Activated gamma-delta T cell treated with Interleukin-2 at 50 U/mL for 16 hours (primary cell): Measurements from ENCODE around the gene ERN1.
A peak's percentile ranks its signal among the peaks of the same experiment; 100 is the strongest.

Experiments used
- DNase-seq: peaks from one replicate; pipeline ENCODE4 v3.0.0-alpha.2; 2020

The ERN1 gene

DNA sequence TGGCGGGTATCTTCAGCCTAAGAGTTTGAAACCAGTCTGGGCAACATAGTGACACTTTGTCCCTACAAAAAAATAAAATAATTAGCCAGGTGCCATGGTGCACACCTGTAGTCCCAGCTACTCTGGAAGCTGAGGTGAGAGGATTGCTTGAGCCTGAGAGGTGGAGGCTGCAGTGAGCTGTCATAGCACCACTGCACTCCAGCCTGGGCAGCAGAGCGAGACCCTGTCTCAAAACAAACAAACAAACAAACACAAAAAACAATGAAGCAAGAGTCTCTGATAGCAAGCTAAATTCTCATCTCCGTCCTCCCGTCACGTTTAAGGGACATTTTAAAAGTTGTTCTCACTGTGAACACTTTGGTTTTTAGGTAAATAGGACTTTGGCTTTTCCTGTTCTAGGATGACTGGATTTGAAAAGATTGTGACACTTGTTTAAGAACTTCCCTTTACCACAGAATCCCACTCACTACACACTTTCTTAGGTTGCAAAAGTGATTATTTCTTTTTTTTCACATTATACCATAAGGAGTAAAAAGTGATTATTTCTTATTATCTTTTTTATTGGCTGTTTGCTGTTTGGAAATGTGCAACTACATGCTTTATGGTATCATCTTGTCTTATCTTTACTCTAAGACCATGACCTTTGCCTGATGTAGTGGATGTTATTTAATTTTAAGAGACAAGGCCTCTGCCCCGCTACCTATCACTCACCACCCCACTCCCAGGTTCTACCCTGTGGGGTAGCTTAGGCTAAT lies 4.4 kb upstream of the ERN1 start:
- no peak for DNase-seq

DNA sequence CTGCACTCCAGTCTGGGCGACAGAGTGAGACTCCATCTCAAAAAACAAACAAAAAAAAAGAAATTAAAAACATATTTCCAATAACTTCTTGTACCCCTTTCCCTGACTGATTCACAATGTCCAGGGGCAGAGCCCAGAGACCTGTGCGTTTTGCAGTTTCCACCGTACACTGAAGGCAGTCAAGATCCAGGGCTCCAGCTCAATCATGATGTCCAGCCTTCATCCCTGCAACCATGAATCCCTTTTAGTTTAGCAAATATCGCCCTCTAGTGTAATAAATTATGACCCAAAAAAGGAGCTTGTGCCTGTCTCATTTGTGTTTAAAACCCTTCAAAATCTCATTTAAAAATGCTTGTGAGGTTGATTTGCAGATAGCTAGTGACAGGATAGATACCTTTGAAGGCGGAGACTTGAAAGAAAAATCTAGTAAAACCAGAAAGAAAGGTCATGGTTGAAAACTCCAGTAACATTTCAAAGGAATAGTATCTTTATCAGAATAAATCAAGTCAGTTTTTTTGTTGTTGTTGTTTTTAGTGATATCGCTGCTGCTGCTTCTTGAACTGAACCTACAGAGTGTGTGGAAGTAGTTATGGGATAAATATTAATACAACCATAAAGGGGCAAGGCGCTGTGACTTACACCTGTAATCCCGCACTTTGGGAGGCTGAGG lies 3.7 kb upstream of the ERN1 start:
- DNase-seq: no peak

DNA sequence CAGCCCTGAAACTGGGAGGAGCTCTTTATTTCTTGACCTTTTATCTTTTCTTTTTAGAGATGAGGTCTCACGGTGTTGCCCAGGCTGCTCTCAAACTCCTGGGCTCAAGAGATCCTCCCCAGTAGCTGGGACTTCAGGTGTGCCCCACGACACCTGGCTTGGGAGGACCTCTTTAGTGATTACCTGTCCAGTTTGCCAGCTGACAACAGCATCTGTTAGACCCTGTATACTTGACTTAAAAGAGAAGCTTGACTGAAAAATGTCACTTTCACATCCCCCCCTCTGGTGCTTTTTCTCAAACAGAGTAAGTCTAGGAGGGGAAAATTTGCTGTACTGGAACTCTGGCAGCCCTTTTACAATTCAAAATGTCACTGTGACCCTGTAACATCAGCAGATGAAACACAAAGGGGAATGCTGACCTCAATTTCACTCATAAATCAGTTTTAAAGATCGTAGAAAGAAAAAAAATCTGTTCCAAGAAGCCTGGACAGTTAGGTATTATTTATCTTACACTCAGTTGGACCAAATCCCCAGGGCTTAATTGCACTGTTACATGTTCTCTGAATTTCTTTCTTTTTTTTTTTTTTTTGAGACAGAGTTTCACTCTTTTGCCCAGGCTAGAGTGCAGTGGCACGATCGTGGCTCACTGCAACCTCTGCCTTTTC lies 1.8 kb upstream of the ERN1 start:
- DNase-seq: no peak

DNA sequence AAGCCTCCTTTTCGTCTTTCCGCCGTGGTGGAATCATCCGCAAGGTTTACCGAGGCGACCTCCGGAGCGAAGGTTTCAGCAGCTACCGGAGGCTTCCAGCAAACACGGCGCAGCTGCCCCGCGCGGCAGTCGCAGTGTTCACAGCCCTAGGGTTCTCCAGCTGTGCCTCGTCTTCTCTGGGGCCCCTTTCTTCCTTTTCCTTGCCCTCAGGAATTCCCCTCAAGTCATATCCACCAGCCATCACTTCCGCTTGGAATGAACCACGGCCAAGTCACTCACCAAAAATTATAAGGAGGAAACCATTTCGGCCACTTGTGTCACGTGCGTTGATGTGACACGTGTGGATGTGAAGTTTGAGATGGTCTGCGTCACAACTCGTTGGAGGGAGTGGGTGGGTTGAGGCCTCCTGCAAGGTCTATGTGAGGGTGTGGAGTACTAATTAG lies 636 bp upstream of the ERN1 start:
- DNase-seq: peak; percentile 26

DNA sequence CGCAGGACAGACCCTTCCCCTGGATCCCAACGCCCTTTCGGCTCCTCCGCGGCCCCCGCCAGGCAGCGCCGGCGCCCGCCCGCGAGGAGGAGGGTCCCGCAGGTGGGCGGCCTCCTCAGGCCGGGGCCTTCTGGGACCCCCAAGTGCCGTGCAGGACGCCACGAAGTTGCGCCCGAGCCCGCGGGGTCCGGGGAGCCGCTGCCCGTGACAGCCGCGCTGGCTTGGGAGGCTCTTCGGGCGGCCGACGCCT lies 504 bp downstream of the ERN1 start:
- no peak for DNase-seq

DNA sequence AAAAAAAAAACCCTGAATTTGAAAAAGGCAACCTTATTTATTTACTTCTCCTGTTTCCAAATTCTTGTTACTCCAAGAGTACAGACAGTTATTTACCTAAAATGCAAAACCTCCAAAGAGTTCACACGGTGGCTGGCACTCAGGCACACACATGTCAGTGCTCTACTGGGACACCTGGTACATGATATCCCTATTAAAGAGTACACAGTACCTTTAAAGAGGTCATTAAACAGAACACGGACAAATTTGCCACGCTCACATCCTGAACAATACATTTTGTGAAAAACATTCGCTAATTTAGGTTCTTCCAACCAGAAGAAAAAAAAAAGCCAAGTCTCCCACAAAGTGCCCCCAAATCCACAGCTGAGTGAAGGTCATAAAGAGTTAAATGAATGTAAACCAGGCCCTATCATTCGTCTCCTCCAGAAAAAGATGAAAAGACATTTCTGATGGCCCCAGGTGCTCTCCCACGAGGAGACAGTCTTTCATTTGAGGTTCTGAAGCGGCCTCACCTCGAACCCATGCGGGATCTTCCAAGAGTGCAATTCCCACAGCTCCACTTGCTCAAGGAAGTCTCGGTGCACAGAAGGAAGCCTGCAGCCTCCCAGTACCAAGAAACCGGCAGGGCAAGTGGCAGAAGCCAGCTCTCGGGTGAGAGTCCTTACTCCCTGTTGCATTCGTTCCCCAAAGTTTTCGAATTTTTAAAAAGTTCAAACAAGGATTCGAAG lies 993 bp downstream of the ERN1 start:
- DNase-seq: no peak

DNA sequence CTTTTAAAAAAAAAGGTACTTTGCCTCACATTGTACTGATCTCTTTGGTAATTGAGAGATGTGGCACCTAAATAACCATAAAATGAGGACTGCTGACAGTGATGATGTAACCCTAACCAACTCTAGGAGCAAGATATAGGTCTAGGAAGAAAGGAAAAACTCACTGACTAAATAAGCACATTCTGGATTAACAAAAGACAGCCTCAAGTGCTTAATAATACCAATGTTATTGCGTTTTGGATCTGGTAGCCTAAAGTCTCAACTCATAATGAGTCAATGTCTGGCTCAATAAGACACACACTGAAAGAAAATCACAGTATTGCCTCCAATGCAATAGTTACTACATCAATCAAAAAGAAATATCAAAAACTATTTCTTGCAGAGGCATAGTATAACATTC lies 3.0 kb downstream of the ERN1 start:
- no peak for DNase-seq

DNA sequence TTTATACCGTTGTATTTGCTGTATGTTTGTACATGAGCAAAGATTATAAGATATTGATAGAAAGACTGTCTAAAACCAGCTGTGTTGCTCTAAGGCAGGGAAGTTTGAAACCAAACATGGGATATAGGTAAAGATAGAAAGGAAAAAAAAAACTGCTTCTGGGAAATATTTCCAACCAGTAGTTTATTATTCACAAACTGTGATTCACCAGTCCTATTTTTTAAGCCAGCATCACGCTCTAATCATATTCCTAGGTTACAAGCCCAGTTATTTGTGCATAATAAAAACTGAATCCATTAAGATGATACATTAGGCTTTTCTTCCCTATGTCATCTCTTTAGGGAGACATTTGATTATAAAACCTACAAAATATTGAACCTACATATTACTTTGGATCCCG lies 4.0 kb downstream of the ERN1 start:
- no peak for DNase-seq

DNA sequence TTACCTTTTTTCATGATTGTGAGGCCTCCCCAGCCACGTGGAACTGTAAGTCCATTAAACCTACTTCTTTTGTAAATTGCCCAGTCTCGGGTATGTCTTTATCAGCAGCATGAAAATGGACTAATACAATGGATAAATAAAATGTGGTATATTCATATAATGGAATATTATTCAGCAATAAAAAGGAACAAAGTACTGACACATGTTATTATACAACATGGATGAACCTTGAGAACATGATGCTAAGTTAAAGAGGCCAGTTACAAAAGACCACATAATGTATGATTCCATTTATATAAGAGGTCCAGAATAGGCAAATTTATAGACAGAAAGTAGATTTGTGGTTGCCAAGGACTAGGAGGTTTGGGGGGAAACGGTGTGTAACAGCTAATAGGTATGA lies 5.3 kb downstream of the ERN1 start:
- DNase-seq: no peak

DNA sequence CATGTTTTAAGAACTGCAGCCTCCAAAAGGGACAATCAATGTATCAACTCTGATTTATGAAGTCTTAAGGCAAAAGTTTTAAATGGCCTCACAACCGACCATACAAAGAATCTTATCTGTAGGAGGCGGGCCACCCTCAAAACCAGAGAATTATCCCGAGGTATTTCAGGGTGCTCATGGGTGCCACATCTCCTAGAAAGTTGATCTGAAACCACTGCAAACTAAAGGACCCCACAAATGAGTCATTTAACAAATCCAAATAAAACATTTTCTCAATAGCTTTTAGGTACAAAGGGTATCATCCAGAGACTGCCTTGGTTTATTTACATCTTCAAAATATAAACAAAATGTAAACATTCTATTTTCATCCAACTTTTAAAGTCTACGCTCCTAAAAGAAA lies 6.8 kb downstream of the ERN1 start:
- no peak for DNase-seq

DNA sequence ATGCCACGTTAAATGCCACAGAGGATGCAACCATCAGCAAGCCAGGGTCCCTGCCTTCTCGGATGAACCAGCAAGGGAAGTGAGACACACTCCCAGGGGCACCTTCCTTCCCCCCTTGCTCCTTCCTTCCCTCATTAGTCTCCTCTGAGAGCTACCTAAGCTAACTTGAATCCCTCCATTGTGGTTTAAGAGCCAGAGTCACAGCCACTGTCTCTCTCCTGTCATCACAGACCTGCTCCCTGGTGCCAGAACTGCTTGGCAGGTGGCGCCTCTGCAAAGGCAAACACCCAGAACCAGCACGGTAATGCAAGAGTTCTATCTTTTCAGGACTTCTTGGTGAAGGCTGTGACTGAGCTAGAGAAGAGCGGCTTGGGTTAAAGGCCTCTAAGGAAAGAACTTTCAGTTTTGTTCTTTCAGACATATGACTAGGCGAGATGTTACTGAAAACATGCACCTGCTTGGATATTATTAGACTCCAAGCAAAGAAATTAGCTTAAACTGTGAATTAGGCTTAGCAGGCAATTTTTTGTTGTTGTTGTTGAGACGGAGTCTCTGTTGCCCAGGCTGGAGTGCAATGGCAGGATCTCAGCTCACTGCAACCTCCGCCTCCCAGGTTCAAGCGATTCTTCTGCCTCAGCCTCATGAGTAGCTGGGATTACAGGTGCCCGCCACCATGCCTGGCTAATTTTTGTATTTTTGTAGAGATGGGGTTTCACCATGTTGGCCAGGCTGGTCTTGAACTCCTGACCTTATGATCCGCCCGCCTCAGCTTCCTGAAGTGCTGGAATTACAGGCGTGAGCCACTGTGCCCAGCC lies 8.8 kb downstream of the ERN1 start:
- DNase-seq: peak; percentile 8

DNA sequence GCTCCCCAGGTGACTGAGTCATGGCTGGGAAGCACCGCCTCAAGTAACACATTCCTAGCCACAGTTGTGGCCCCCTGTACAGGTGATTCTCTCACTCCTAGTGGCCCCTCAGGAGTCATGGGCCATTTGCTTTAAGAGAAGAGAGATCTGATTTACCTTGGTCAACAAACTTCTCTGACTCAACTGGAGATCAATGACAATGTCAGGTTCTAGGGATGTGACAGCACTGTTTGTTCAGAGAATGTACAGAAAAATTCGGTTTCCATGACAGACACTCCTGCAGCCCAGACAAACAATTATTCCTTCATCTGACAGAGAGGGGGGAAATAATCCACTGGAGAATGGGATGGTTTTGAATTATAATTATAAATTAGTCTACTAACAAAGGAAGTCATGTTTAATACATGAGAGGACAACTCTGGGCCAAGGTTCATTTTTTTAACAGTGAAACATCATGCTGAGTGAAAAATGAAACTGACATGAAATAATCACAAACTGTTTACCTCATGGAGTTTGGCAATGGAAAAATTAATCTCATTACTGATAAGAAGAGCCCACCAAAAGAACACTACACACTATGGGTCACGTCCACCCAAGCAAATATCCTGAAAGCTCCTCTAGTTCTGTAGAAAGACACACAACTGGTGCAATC lies 9.7 kb downstream of the ERN1 start:
- no peak for DNase-seq

DNA sequence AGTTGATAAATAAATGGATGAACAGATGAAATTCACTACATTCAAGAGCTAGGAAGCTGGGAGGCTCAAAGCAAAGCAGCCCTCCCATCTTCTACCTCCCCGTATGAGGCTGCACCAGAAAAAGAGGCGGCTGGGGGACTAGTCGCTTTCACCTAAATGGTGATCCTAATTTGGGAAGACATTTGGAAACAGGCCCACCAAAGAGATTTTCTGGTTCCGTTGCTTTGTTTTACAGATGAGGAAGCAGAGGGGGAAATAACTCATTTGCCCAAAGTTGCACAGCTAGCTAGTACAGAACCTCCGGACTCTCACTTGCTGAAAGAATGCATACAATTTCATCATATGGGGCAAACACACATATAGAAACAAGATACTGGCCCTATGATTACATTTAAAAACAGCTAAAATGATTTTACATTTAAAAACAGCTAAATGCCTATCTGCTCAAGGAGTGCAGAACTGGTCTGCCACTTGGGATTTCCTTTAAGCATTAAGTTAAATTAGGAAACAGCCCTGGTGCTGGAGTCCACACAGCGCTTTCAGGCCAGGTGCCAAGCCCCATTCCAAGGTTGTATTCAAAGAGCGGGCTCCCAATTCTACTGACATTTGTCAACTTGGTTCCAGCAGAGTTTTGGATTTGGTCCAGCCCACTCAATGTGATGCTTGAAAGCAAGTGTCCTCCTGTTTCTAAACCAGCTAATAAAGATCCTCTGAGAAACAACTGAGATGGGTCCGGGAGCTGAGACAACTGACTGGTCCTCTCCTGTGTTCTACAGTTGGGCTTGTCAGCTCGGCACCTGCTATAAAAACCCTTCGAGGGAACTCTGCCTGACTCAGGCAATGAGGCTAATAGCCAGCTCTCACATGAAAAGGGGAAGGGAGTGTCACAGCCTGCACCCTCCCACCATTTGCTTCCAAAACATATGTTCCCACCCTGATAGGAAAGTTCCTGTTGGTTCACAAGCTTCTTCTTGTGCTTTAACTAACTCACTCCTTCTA lies 11.7 kb downstream of the ERN1 start:
- no peak for DNase-seq

DNA sequence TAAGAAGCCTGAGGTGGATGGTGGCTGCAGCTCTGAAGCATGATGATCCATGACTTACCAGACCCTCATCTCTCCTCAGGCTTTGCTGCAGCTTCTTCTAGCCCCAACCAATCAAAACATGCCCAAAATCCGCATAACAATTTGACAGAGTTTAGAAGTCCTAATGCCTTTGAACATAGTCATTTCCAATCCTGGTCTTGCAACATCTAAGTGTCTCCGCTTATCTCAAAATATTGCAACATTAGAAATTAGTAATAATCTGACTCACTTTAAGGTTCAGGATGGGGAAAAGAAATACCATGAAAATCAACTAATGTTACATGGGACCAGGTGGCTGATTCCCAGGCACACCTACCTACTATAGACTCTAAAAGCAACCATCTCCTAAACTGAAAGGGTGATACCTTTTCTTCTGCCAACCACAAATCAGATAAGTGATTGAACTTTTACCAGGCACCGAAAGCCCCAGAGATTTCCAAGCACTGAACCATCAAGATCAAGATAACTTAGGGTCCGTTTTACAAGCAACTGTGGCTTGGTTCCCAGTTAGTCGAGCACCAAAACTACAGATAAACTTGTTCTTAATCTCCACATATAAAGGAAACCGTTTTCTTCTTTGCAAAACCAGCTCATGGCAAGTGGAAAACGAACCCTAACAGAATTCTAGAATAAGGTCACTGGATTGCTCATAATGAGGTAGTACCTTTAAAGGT lies 14.0 kb downstream of the ERN1 start:
- DNase-seq: no peak

DNA sequence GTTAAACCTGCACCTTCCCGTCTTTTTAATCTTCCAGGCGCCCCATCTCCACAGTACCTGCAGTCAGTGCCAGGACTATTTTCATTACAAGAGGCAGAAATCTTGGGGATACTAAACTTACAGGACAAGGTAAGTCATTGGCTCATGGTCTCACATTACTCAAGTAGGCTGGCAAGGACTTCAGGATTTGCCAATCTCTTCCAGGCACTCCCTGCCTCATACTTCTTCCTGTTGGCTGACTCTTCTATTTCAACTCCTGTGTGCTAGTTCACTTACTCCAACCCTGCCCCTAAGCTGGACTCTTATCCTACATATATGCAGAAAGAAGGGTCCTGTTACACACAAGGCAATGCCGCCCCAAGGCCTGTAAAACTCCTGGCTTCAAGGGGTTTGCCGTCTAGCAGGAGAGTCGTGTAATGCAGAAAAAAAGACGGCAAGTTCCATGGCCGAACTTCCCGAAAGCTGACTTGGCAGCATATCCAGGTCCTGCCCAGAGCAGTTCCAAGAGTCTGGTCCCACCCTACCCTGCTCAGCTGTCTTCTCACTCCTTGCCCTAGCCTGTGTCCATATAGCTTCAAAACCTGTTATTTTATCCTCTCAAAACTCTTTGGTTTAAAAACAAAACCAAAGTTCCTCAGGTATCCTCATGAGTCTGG lies 14.8 kb downstream of the ERN1 start:
- no peak for DNase-seq

DNA sequence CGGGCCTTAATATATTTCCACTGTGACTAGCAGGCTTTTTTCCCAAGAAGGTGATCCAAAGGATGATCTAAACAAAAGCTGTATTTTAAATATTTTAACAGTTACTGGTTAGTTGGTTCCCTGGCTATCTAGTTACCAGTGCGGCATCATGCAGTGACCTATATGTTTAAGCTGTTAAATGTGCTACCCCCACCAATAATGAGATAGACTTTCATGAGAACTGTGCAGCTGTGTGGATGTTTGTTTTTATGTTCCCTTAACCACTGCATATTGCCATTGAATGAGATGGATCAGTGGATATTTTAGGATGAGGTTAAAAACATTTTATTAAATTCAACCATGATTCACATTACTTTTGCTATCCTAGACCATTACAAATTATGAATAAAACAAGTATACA lies 16.9 kb downstream of the ERN1 start:
- DNase-seq: no peak

DNA sequence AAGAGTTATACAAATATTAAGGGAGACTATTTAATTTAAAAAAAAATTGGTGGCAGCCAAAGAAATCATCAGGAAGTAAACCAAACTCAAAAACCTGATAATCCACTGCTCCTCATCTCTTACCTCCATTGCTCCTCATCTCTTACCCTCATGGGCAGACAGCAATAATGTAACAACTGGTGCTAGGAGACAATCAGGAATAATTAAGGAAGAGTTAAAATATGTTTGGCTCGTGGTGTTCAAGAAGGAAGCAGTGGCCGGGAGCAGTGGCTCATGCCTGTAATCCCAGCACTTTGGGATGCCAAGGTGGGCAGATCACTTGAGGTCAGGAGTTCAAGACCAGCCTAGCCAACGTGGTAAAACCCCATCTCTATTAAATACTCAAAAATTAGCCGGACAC lies 18.1 kb downstream of the ERN1 start:
- DNase-seq: no peak

DNA sequence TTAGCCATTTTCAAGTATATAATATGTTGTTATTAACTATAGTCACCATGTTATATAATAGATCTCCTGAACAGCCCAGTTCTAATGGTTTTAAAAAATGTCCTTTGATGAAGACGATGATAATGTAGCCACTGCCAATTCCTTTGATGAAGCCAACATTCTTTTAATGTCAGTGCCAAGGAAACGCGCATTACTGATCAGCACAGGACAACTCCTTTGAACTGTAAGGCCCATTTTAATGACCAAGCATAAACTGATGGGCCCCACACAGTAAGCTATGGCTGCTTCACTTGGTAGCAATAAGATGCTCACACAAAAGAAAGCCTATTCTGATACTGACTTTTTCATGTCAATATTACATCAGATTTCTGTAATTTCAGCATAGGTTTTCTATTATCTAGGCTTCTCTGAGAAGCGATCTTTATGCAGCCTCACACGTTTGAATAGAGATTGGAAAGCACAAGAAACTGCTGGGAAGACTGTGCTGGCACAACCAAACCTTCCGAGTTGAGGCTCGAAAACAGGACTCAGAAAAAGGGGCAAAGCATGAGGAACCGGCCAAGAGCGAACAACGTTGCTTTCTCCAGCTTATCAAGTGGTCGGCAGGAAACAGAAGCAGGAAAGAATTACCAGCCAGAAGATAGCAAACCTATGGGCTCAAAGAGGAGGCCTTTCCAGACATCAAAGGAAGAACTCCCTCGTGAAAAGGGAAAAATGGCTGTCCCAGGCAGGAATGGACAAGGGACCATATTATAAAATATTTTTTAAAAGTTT lies 19.4 kb downstream of the ERN1 start:
- no peak for DNase-seq

DNA sequence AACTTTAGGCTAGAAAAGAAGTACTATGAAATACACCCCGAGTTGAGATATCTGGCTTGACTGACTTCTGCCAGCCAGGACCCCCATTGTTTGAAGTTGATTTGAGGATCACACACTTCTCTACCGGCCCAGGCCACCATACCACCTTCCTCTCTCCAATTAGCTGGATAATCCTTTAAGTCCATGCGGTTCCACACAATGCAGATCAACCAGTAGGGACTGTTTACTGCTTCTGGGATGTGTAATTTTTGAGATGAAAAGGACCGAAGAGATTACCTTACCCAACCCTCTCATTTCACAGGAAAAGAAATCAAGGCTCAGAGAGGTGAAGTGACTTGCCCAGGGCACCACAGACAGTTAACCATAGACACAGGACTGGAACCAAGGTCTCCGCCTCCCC lies 20.5 kb downstream of the ERN1 start:
- no peak for DNase-seq
